SK-N-SH treated with all-trans-retinoic acid at 6 μM for 48 hours (cell line): ENCODE measurements around the gene KCNA3.

Source experiments
- ATAC-seq: fragments of 200-7000 bp; cut with Tn5 transposase; 3 replicates; pipeline ENCODE4 v1.9.1; 2020; ENCODE audit warnings: mild to moderate bottlenecking, moderate library complexity
- ARNTL ChIP-seq: fragments of 450-650 bp; formaldehyde crosslinking; IDR thresholded peaks from 2 replicates; pipeline ENCODE4 v1.5.0; 2020; ENCODE audit warnings: low read depth, mild to moderate bottlenecking, moderate library complexity, borderline replicate concordance
- BACH2 ChIP-seq: fragments of 250-450 bp; sonication (Bioruptor Pico); IDR thresholded peaks from 2 replicates; pipeline ENCODE4 v1.9.0; 2021; ENCODE audit warnings: mild to moderate bottlenecking, borderline replicate concordance
- CSDC2 ChIP-seq: fragments of 250-450 bp; sonication (Bioruptor Pico); IDR thresholded peaks from 2 replicates; pipeline ENCODE4 v1.5.0; 2020; ENCODE audit warnings: mild to moderate bottlenecking, moderate library complexity
- CSRNP3 ChIP-seq: fragments of 250-450 bp; sonication (Bioruptor Pico); IDR thresholded peaks from 2 replicates; pipeline ENCODE4 v1.5.1; 2021; ENCODE audit warnings: mild to moderate bottlenecking, moderate library complexity
- ESRRG ChIP-seq: fragments of 250-450 bp; sonication (Bioruptor Pico); IDR thresholded peaks from 2 replicates; pipeline ENCODE4 v1.6.1; 2021; ENCODE audit warnings: mild to moderate bottlenecking
- GLIS3 ChIP-seq: fragments of 250-450 bp; sonication (Bioruptor Pico); IDR thresholded peaks from 2 replicates; pipeline ENCODE4 v1.5.0; 2020; ENCODE audit warnings: mild to moderate bottlenecking, moderate library complexity
- ISL1 ChIP-seq: fragments of 250-450 bp; sonication (Bioruptor Pico); IDR thresholded peaks from 2 replicates; pipeline ENCODE4 v2.1.2; 2022; ENCODE audit warnings: mild to moderate bottlenecking, moderate library complexity
- OSR1 ChIP-seq: fragments of 250-450 bp; sonication (Bioruptor Pico); IDR thresholded peaks from 2 replicates; pipeline ENCODE4 v1.8.0; 2022; ENCODE audit warnings: moderate library complexity, mild to moderate bottlenecking, inconsistent platforms
- PATZ1 ChIP-seq: fragments of 250-450 bp; sonication (Bioruptor Pico); IDR thresholded peaks from 2 replicates; pipeline ENCODE4 v1.8.0; 2020; ENCODE audit warnings: mild to moderate bottlenecking, moderate library complexity, borderline replicate concordance
- POU6F1 ChIP-seq: fragments of 250-450 bp; sonication (Bioruptor Pico); IDR thresholded peaks from 2 replicates; pipeline ENCODE4 v1.8.0; 2021; ENCODE audit warnings: low read depth, mild to moderate bottlenecking, moderate library complexity, borderline replicate concordance
- PPARA ChIP-seq: fragments of 250-450 bp; sonication (Bioruptor Pico); IDR thresholded peaks from 2 replicates; pipeline ENCODE4 v1.5.0; 2020; ENCODE audit warnings: mild to moderate bottlenecking, borderline replicate concordance
- RARB ChIP-seq: fragments of 250-450 bp; sonication (Bioruptor Pico); IDR thresholded peaks from 2 replicates; pipeline ENCODE4 v1.8.0; 2021; ENCODE audit warnings: mild to moderate bottlenecking, moderate library complexity
- SNAI2 ChIP-seq: fragments of 250-450 bp; sonication (Bioruptor Pico); IDR thresholded peaks from 2 replicates; pipeline ENCODE4 v1.5.0; 2020; ENCODE audit warnings: mild to moderate bottlenecking, moderate library complexity
- TCF4 ChIP-seq: fragments of 250-450 bp; sonication (Bioruptor Pico); IDR thresholded peaks from 2 replicates; pipeline ENCODE4 v1.8.0; 2021; ENCODE audit warnings: mild to moderate bottlenecking, moderate library complexity, borderline replicate concordance
- TOX ChIP-seq: fragments of 250-450 bp; sonication (Bioruptor Pico); IDR thresholded peaks from 2 replicates; pipeline ENCODE4 v1.8.0; 2021; ENCODE audit warnings: mild to moderate bottlenecking, moderate library complexity, borderline replicate concordance
- TSHZ2 ChIP-seq: fragments of 250-450 bp; sonication (Bioruptor Pico); IDR thresholded peaks from 2 replicates; pipeline ENCODE4 v1.5.0; 2020; ENCODE audit warnings: mild to moderate bottlenecking, moderate library complexity
- ZC3H10 ChIP-seq: fragments of 250-450 bp; sonication (Bioruptor Pico); IDR thresholded peaks from 2 replicates; pipeline ENCODE4 v1.5.1; 2021; ENCODE audit warnings: mild to moderate bottlenecking, moderate library complexity
- ZFP3 ChIP-seq: fragments of 250-450 bp; sonication (Bioruptor Pico); IDR thresholded peaks from 2 replicates; pipeline ENCODE4 v1.5.0; 2020; ENCODE audit warnings: mild to moderate bottlenecking, moderate library complexity
- ZFP30 ChIP-seq: fragments of 450-650 bp; formaldehyde crosslinking; IDR thresholded peaks from 2 replicates; pipeline ENCODE4 v1.5.0; 2022; ENCODE audit warnings: mild to moderate bottlenecking, moderate library complexity
- ZNF565 ChIP-seq: fragments of 450-650 bp; formaldehyde crosslinking; conservative IDR thresholded peaks from 2 replicates; pipeline ENCODE4 v1.5.0; 2020; ENCODE audit warnings: low read depth, mild to moderate bottlenecking, moderate library complexity
- ZNF70 ChIP-seq: fragments of 450-650 bp; formaldehyde crosslinking; IDR thresholded peaks from 2 replicates; pipeline ENCODE4 v1.5.0; 2020; ENCODE audit warnings: mild to moderate bottlenecking, moderate library complexity
- ZNF8 ChIP-seq: fragments of 450-650 bp; formaldehyde crosslinking; IDR thresholded peaks from 2 replicates; pipeline ENCODE4 v1.5.0; 2020; ENCODE audit warnings: mild to moderate bottlenecking, moderate library complexity

The KCNA3 gene

GRCh38 chr1:110645211-110645610, 29.5 kb downstream of the KCNA3 start:
- ATAC-seq = no peak

GRCh38 chr1:110643879-110644472, 30.8 kb downstream of the KCNA3 start:
- no peak for ATAC-seq
- TF ChIP-seq ZFP3 = no peak
- TF ChIP-seq SNAI2 (CRISPR knock-in tag) = no peak
- no peak for TF ChIP-seq CSRNP3 (CRISPR knock-in tag)
- TF ChIP-seq OSR1 = no peak
- no peak for TF ChIP-seq ISL1 (CRISPR knock-in tag)
- TF ChIP-seq ZC3H10 = no peak
- TF ChIP-seq PPARA (CRISPR knock-in tag) = no peak
- TF ChIP-seq BACH2 (CRISPR knock-in tag) = no peak

More at GRCh38 chr1:110645211-110645610, 29.5 kb downstream of the KCNA3 start:
- TF ChIP-seq ZNF70 = no peak
- no peak for TF ChIP-seq ESRRG (CRISPR knock-in tag)
- TF ChIP-seq OSR1 = no peak
- TF ChIP-seq PPARA (CRISPR knock-in tag) = no peak
- TF ChIP-seq BACH2 (CRISPR knock-in tag) = no peak
- TF ChIP-seq ZNF565 = no peak
- no peak for TF ChIP-seq TOX (CRISPR knock-in tag)
- TF ChIP-seq ZFP30 (CRISPR knock-in tag) = no peak
- TF ChIP-seq ZFP3 = no peak
- TF ChIP-seq ZNF8 (CRISPR knock-in tag) = no peak
- no peak for TF ChIP-seq GLIS3
- no peak for TF ChIP-seq TCF4 (CRISPR knock-in tag)
- no peak for TF ChIP-seq CSRNP3 (CRISPR knock-in tag)
- no peak for TF ChIP-seq ZC3H10
- no peak for TF ChIP-seq RARB (CRISPR knock-in tag)
- TF ChIP-seq ARNTL = no peak
- no peak for TF ChIP-seq PATZ1 (CRISPR knock-in tag)

- ATAC-seq = no peak
- no peak for TF ChIP-seq GLIS3
- TF ChIP-seq, all 23 proteins: peak for 0
These were observed 34.9 kb downstream of the KCNA3 start for GRCh38 chr1:110639724-110640386.

GRCh38 chr1:110638556-110638955, 36.2 kb downstream of the KCNA3 start:
- TF ChIP-seq ZC3H10 (no peak), CSDC2 (CRISPR knock-in tag) (no peak), ISL1 (CRISPR knock-in tag) (no peak), ZNF70 (no peak), TOX (CRISPR knock-in tag) (no peak), GLIS3 (no peak), SNAI2 (CRISPR knock-in tag) (no peak), CSRNP3 (CRISPR knock-in tag) (no peak), POU6F1 (CRISPR knock-in tag) (no peak), TSHZ2 (no peak), PATZ1 (CRISPR knock-in tag) (no peak), ESRRG (CRISPR knock-in tag) (no peak), ARNTL (no peak), OSR1 (no peak), ZFP30 (CRISPR knock-in tag) (no peak)
- ATAC-seq = no peak
